GM12864 (cell line): ENCODE measurements around the gene SLC66A1.

Experiments used
- DNase-seq: peaks from one replicate; pipeline ENCODE4 v3.0.0-alpha.2; 2011; ENCODE audit warnings: low read depth
- H3K4me3 ChIP-seq: 2 replicates; pipeline ENCODE4 v1.5.1; 2011; ENCODE audit warnings: mild to moderate bottlenecking, low read depth, low read length, control low read depth
- TF ChIP-seq, protein P1 (sequence below): IDR thresholded peaks from 2 replicates; pipeline ENCODE4 v1.5.1; 2011; ENCODE audit warnings: low read depth, mild to moderate bottlenecking, moderate library complexity, low read length, control low read depth, inconsistent platforms; ENCODE audit errors: missing control alignments

SLC66A1 gene

GRCh38 chr1:19322481-19322880 lies 10.4 kb downstream of the SLC66A1 start:
- TF ChIP-seq, protein P1, sequence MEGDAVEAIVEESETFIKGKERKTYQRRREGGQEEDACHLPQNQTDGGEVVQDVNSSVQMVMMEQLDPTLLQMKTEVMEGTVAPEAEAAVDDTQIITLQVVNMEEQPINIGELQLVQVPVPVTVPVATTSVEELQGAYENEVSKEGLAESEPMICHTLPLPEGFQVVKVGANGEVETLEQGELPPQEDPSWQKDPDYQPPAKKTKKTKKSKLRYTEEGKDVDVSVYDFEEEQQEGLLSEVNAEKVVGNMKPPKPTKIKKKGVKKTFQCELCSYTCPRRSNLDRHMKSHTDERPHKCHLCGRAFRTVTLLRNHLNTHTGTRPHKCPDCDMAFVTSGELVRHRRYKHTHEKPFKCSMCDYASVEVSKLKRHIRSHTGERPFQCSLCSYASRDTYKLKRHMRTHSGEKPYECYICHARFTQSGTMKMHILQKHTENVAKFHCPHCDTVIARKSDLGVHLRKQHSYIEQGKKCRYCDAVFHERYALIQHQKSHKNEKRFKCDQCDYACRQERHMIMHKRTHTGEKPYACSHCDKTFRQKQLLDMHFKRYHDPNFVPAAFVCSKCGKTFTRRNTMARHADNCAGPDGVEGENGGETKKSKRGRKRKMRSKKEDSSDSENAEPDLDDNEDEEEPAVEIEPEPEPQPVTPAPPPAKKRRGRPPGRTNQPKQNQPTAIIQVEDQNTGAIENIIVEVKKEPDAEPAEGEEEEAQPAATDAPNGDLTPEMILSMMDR = no peak
- no peak overlapping the region for H3K4me3 ChIP-seq
- no peak for DNase-seq

DNA sequence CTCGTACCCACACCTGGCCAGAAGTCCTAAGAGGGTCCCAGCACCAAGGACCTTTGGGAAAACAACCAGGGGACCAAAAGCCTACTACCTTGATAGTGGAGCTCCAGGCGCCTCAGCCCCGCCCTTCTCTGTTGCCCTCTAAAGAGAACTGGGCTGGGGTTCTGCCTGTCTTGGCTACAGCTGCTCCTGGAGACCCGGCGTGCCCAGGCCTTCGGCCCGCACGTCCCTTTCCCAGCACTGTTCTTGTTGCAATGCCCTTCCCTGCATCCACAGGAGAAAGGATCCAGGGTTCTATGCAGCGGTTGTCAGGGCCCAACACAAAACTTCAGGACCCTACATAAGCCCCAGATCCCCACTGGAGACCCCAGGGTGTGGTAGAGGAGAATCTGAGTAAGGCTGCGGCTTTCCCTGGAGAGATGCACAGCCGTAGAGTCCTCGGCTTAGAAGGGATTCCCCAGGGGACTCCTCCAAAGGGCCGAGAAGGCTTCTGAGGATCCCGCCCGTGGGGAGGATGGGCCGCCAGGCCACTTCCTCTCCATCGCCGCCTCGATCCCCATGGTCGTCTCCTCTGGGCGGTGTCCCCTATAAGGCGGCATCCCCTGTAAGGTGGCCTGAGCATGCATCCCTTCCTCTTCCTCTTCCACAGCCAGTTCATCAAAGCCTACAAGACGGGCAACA lies 12.0 kb downstream of the SLC66A1 start:
- no peak for DNase-seq
- TF ChIP-seq, protein P1 = no peak
- no peak overlapping the region for H3K4me3 ChIP-seq

DNA sequence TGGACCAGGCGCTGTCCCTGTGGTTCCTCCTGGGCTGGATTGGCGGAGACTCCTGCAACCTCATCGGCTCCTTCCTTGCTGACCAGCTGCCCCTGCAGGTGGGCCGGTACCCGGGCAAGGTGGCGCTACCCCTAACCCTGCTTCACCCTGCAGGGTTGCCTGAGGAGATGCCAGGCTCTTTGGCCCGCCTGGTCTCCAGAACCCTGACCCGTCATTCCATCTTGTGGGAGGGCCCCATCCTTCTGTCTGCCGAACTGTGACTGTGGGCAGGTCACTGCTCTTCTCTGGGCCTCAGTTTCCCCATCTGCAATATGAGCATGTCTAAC lies 12.5 kb downstream of the SLC66A1 start:
- DNase-seq = no peak
- H3K4me3 ChIP-seq = no peak overlapping the region
- TF ChIP-seq, protein P1 = no peak

DNA sequence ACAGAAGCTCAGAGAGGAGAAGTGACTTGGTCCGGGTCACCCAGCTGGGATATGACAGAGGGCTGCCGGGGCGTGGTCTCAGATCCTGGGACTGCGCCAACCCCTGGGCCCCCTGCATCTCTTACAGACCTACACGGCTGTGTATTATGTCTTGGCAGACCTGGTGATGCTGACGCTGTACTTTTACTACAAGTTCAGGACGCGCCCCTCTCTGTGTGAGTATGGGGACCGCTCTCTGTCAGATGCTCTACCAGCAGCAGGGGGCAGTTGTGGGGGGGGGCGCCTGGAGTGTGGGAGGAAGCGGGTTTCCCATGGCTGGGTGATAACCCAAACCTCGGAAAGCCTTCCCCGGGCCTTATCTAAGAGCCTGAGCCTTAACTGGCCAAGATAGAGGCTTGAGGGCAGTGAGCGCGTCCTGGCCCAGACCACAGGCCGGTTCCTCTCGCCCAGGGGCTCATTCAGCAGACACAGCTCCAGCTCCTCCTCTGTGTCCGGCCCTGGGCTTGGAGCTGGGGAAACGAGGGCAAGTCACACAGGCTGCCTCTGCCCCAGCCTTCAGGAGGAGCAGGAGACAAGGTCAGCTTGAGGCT lies 13.3 kb downstream of the SLC66A1 start:
- DNase-seq = no peak
- TF ChIP-seq, protein P1 = no peak

GRCh38 chr1:19325958-19326747 lies 14.0 kb downstream of the SLC66A1 start:
- TF ChIP-seq, protein P1 = no peak
- DNase-seq = no peak
- H3K4me3 ChIP-seq = no peak overlapping the region

More for the DNA sequence above, 13.3 kb downstream of the SLC66A1 start:
- no peak overlapping the region for H3K4me3 ChIP-seq

DNA sequence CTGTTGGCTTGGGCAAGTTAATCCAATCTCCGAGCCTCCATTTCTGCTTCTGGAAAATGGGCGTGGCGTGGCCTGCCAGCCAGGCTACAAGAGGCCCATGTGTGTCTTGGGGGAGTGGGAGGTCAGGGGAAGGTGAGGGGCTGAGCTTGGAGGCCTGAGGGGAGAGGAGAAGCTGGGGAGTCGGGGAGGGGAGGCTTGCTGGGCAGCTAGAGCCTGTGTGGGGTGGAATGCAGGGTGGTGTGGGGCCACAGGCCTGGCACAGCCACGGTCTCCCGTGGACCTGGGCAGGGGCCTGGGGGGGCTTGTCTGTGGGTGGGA lies 14.6 kb downstream of the SLC66A1 start:
- TF ChIP-seq, protein P1 = no peak
- DNase-seq = no peak
- no peak overlapping the region for H3K4me3 ChIP-seq

- H3K4me3 ChIP-seq = no peak overlapping the region
- TF ChIP-seq, protein P1 = no peak
- DNase-seq = no peak
Observed at GRCh38 chr1:19327301-19327700, 15.2 kb downstream of the SLC66A1 start.
